ENCODE data around the gene FDX1.

DNA sequence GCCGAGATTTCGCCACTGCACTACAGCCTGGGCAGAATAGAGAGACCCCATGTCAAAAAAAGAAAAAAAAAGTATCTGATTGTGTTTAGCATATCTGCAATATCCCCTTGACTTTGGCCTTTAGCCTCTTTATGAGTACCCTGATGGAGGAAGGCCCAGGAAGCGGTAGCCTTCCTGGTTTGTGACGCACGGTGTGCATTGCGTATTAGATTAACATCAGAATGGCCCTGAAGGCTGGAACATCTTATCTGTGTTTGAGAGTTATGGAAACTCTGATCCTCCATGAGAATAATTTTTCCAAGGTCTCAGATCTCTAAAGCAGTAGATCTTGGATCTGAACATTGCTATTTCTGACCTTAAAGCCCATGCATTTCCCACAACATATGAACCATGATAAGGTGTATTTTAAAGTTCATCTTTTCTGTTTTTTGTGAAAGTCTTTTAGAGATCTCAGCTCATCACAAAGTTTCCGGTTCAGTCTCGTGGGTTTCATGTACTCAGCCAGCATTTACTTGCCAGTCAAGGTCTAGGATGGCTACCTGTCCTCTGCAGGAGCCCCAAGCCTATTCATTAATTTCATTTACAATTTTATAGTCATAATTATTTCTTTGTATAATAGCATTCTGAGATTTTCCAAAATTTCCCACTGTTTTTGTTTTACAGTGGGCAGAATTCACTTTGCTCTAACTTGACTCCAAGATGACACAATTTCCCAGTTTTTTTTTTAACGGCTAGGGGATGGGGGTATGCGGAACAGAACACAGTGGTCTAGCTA, 605 bp upstream of the FDX1 start:
- no peak for TF ChIP-seq POLR2A (IDR thresholded peaks at IDR 0.05; ENCODE audit: low read depth, low read length)
- no peak for TF ChIP-seq POLR2AphosphoS5 (IDR thresholded peaks at IDR 0.05; ENCODE audit: low read depth, low read length)

Data from GM12892 (cell line).